Stimulated activated CD8-positive, alpha-beta memory T cell treated with anti-CD3 and anti-CD28 coated beads, Interleukin-15, amount 100 ng/mL, for 48 hours (primary cell): ENCODE data around the gene RAD51AP1.

ENCODE experiments used
- DNase-seq, 2 donors: peaks; one replicate each; pipeline ENCODE4 v3.0.0-alpha.2; 2020; ENCODE audit warnings: low read depth in 2 of 2

The RAD51AP1 gene

DNA sequence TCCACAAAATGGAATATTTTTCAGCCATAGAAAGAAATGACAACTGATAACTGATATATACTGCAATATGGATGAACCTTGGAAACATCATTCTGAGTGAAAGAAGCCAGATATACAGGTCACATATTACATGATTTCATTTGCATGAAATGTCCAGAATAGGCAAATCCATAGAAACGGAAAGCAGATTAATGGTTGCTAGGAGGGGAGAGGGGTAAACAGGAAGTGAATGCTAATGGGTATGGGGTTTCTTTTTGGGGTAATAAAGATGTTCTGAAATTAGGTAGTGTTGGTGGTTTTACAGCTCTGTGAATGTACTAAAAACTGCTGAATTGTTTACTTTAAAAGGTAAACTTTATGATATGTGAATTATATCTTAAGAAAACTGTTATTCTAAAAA lies 6.5 kb downstream of the RAD51AP1 start:
- DNase-seq, result no peak

- DNase-seq, result no peak
Observed at GRCh38 chr12:4552191-4552590, 13.5 kb downstream of the RAD51AP1 start.

- DNase-seq, result no peak
Observed at GRCh38 chr12:4553943-4554342, 15.3 kb downstream of the RAD51AP1 start.

DNA sequence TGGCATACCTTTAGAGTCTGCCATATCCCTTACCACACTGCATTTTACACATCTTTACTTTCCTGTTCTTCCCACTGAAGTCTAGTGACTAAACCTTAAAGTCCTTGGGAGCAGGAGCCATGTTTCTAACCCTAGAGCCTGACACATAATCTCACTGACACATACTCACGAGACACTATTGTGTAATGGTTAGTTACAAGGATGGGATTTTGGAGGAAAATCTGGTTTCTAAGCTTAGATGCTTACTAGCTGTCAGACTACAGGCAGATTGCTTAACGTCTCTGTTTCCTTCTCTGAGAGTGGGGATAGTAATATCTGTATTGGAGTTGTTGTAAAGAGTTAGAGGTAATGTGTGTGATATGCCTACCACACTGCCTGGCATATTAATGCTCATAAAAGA lies 17.1 kb downstream of the RAD51AP1 start:
- DNase-seq, result no peak

GRCh38 chr12:4556735-4557530 lies 18.2 kb downstream of the RAD51AP1 start:
- no peak for DNase-seq

DNA sequence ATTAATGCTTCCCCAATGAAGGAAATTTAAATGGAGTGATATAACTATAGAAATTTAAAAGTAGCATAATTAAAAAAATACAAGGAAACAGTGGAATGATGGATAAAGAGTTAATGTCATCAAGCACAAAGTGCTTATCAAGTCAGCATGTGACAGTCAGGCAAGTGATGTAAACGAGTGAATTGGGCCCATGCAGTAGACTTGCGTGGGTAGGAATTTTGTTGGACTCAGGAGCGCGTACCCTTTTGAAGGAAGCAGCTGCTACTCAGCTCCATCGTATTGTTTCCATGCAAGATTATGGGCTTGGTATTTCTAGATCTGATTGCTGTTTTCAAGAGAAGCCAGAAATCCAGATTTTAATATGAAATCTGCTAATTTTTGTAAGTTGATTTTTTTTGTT lies 18.9 kb downstream of the RAD51AP1 start:
- no peak for DNase-seq

GRCh38 chr12:4558171-4558570 lies 19.5 kb downstream of the RAD51AP1 start:
- no peak for DNase-seq

DNA sequence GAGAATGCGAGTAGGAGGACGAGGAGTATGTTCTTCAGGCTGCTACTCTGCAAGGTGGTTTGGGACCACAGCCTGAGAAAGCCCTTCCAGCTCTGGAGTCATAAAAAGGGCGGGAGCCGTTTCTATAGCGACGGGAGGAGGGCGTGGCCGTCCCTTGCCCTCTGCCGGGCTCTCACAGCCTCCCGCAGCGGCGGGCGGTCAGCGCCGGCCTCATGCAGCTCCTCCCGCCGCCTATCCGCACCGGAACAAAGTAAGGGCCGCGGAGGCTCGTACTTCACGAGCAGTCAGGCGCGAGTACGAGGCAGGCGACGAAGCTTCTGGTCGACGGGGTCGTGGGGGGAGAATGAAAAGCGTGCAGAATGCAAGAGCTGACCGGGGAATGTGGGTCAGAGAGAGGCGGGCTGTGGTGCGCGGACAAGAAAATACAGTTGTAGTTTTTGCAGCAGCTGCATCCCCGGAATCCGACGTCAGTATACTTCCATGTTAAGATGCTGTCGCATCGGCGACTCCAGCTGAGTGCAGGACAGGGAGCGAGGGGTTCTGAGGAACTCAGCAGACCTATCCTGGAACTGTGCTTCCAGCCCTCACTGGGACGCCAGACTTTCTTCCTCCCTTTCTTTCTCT lies 23.5 kb downstream of the RAD51AP1 start, which contains the start of gene DYRK4:
DYRK4 (plus strand) TSS at position 175 of the 624 bp plus-strand sequence; CDS start at position 213, 38 bp downstream.
- DNase-seq, result peak in 1 of 2 donors; percentile 4

GRCh38 chr12:4563336-4563735 lies 24.6 kb downstream of the RAD51AP1 start:
- no peak for DNase-seq

DNA sequence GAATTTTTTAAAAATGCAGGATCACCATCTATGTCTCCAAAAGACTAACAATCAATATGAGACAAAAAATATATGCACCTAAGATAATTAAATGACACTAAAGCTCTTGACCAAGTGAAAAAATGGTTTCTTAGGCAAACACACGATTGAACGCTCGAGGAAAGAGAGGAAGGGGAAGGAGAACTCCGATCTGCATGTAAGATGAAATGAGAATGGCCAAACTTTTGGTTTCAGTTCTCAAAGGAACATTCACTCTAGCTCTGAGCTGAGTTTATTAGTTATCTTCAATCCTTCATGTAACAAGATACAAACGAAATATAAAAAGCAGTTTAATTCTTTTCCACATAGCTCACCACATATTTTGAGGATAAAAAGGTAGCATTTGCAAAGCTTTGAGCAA lies 26.1 kb downstream of the RAD51AP1 start:
- DNase-seq, result no peak

- DNase-seq, result no peak
Observed at GRCh38 chr12:4566474-4566873, 27.8 kb downstream of the RAD51AP1 start.

DNA sequence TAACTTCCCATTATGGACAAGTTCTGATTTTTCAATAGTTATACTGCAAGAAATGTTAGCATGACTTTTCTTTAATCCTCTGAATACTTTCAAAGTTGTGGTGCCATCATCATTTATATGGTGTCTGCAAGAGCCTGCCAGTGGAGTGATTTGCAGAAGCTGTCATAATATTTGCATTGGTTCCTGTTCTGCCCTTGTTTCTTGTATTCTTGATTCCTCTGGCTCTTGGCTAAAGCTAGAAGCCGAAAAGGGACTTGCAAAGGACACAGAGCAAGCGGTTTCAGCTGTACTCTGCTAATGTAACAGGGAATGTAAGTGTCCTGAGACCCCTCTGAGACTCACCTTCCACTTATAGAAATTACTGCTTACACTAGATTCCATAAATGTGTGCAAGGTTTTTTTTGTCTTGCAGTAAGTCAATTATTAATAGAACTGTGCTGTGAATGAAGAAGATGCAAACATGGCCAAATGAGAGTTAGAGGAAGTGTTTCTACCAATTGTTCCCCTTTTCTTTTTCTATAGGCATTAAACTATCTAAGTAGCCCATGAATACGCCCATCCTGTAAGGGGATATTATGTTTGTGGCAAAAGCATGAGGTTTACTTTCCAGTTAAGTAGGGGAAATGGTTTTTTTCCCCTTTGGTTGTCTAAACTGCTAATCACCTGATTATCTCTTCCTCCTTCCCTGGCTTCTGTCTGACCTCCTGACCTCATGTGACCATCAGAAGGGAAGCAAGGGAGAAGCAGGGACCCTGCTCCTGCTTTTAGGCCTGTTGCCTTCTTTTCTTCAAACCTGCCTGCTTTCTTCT lies 28.6 kb downstream of the RAD51AP1 start:
- DNase-seq, result no peak

DNA sequence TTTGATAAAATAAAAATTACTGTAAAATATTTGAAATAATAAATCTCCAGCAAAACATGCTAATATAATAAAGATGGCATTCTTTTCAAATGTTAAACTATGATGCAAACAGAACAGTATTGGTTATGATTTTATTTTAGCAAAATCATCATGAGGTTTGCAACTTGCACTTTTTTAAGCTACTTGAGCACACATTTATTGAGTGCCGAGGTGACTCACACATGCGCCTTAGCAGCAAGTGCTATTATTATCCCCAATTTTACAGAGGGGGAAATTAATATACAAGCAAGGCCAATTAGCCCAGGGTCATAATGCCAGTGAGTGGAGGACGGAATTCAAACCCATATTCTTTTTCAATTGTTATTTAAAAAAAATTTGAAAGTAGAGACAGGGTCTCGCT lies 30.6 kb downstream of the RAD51AP1 start:
- DNase-seq, result no peak

DNA sequence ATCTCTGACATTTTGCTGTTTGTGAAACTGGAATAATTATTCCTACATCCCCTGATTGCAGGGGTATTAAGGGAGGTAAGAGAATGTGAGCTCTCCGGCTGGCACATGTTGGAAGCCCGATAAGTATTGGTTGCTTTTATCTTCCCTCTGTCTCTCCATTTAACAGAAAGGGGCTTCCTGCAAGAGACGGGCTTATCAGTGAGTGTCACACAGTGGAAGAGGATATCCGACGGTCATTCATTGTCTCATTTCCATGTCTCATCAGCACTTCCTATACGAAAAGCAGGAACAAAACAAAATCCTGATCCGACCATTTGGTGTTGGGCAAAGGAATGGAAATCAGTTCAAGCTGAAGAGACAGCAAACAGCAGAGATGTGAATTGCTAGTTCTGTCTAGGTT lies 34.0 kb downstream of the RAD51AP1 start:
- no peak for DNase-seq

GRCh38 chr12:4579305-4580102 lies 40.8 kb downstream of the RAD51AP1 start:
- no peak for DNase-seq

DNA sequence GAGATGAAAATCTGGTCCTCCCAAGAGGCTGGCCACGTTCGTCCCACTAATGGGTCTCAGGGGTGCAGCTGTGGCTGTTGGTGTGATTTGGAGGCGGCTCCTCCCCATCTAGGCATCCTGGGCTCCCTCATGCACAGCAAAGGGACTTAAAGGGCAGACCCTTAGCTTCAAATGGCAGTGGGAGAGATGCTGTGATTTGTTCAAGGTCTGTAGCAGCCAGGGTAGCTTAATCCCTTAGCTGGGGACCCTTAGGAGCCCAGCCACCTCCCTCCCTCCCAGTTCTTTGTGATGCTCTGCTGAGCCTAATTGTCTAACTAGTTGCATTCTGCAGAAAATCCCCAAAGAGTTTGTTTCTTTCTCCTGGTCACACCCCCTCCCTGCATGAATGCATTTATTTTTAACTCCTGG lies 41.6 kb downstream of the RAD51AP1 start:
- no peak for DNase-seq

DNA sequence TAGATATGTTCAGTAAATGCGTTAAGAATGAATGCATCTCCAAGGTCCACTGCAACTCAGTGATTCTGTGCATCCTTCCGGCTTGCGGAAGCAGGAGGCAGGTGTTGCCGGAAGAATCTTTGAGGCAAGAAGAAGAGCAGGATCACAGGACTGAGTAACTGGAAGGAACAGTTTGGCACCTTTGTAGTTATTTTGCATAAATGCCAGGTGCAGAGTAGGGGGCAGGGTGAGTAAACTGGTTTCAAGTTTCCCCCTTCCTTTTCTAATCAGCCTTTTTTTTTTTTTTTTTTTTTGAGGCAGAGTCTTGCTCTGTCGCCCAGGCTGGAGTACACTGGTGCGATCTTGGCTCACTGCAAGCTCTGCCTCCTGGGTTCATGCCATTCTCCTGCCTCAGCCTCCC lies 45.6 kb downstream of the RAD51AP1 start:
- no peak for DNase-seq

DNA sequence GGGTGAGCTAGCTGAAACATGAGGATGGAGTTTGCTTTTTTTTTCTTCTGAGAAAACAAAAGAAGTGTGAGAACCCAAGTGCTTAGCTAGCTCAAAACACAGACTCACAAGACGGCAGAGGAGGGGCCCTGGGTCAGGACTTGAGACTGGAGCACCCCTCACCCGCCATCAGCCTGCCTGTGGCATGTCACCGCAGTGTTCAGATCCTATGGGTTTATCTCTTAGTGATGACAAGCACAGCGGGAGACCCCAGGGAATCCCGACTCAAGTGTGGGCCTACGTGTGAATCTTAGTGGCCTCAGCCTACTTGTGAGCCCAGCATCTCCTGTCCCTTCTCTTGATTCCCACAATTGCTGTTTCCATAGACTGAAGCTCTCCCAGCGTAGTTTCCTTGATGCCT lies 46.2 kb downstream of the RAD51AP1 start:
- DNase-seq, result no peak

DNA sequence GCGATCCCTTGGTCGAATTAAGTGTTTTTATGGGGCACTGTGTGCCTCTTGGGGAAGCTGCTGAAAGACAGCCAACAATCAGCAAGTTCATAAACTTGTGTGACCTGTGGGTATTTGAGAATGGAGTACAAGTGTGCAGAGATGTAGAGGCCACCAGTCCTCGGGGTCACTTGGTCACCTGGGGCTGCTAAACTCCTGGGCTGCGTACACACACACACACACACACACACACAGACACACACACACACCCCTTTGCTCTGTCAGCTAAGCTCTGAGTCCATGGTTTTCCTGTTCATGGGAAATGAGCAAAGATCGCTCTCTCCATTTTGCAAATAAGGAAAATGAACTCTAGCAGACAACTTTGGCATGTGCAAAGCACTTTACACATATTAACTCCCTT lies 47.8 kb downstream of the RAD51AP1 start:
- DNase-seq, result no peak

GRCh38 chr12:4587108-4587507 lies 48.4 kb downstream of the RAD51AP1 start:
- no peak for DNase-seq

DNA sequence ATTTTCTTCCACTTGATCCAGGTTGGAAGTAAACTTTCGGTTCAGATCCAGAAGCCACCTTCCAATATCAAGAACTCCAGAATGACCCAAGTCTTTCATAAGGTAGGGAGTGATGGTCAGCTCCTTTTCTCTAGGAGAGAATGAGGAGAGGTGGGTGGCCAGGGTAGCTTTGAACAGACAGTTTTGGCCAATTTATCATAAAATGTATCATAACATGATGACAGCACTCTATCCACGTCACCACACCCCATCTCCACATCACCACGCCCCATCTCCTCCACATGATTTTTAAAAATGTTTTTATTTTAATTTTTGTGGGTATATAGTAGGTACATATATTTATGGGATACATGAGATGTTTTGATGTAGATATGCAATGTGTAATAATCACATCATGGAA lies 50.2 kb downstream of the RAD51AP1 start:
- DNase-seq, result no peak

DNA sequence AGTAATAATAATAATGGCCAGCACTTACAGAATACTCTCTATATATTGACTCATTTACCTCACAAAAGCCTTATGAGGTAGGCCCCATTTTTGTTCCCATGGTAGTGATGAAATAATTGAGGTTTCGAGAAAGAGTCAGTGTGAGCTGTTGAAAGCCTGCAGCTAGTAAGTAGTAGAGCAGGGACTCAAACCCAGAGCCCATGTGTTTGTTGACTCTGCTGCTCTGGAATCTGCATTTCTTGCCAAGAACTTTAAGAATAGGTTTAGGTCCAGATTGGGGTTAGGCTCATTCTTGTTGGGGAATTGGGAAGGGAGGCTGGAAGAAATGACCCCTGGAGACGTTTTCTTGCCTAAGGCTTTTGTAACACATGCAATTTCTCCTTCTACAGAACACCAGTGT lies 51.3 kb downstream of the RAD51AP1 start:
- no peak for DNase-seq
